ENCODE results near the gene MAD2L2.

- TF ChIP-seq CTCF (conservative IDR thresholded peaks at IDR 0.05 in 1 of 2, IDR thresholded peaks at IDR 0.05 in 1 of 2; ENCODE audit: low read depth in 1 of 2, low read length in 2 of 2) = no peak
- TF ChIP-seq EZH2 (IDR thresholded peaks at IDR 0.05; ENCODE audit: low read length, missing control alignments) = no peak
These were observed 9.8 kb downstream of the MAD2L2 start for GRCh38 chr1:11671205-11671543.

Measured in fibroblast of lung (primary cell).